HCT116 (cell line): ENCODE data around the gene THAP2. TPM values are rescaled to one million over a fixed set of nuclear protein-coding genes. Genes with fewer than 3 reads are reported as not detected.

Experiments used
- ATAC-seq: fragments of 200-7000 bp; cut with Tn5 transposase; 2 replicates; pipeline ENCODE4 v1.9.1; 2020; ENCODE audit warnings: mild to moderate bottlenecking, moderate library complexity
- BruUV-seq: library from RNA; stranded (reverse); fragments of 400-500 nt; replicated peaks from 2 replicates; lab custom pipeline; 2021; lab: Mats Ljungman, UMichigan
- CTCF ChIA-PET: fragments of 300-600 bp; sonication (Branson Sonifier 250); formaldehyde crosslinking; loops from one replicate; lab custom pipeline; 2021; ENCODE audit warnings: antibody characterized with exemption; lab: Charles Lee
- POLR2A ChIA-PET: fragments of 300-600, 350-600 bp; sonication (Branson Sonifier 250); formaldehyde crosslinking; loops from one replicate; lab custom pipeline; 2021; ENCODE audit warnings: antibody characterized with exemption; lab: Charles Lee
- RAD21 ChIA-PET, 2 experiments: fragments of 300-600 bp; sonication (Branson Sonifier 250); formaldehyde crosslinking; loops; one replicate each; lab custom pipeline; 2023; ENCODE audit warnings: low total read pairs in 2 of 2; ENCODE audit not compliant: uncharacterized antibody in 2 of 2, unreplicated experiment in 2 of 2, low non-redundant PET in 1 of 2; lab: Charles Lee
- DNase-seq: peaks from one replicate; pipeline ENCODE4 v3.0.0-alpha.2; 2010; ENCODE audit warnings: low read depth, low spot score
- H2AFZ ChIP-seq: fragments of 200-600 bp; shearing (Covaris generic), sonication (generic); 2 replicates; pipeline ENCODE4 v1.6.1; 2017; ENCODE audit warnings: low read depth, mixed run types, mixed read lengths, antibody characterized with exemption, low read length; ENCODE audit not compliant: poor library complexity, severe bottlenecking
- H3K27ac ChIP-seq: 2 replicates; pipeline ENCODE4 v1.5.1; 2012; ENCODE audit warnings: low read depth, low read length
- H3K27me3 ChIP-seq: fragments of 200-600 bp; sonication (generic); 2 replicates; pipeline ENCODE4 v1.6.1; 2016; ENCODE audit warnings: mixed run types, low read length, mixed read lengths; ENCODE audit not compliant: insufficient read depth
- H3K36me3 ChIP-seq, 2 experiments: fragments of 200-500 bp in 1 of 2; fragments of 200-600 bp in 1 of 2; sonication (Bioruptor generic) in 1 of 2; sonication (generic) in 1 of 2; 2 replicates each; pipeline versions ENCODE4 v1.5.1 to v1.6.1; 2014 to 2016; ENCODE audit warnings: low read length in 2 of 2, inconsistent platforms in 1 of 2, mixed read lengths in 1 of 2, mixed run types in 1 of 2; ENCODE audit not compliant: insufficient read depth in 2 of 2, control insufficient read depth in 1 of 2
- H3K4me1 ChIP-seq, 2 experiments: fragments of 200-600 bp in 1 of 2; sonication (generic) in 1 of 2; 2 replicates each; pipeline versions ENCODE4 v1.5.1 to v1.6.1; 2012 to 2017; ENCODE audit warnings: low read length in 2 of 2, inconsistent platforms in 1 of 2, mild to moderate bottlenecking in 1 of 2, mixed read lengths in 1 of 2, mixed run types in 1 of 2, moderate library complexity in 1 of 2; ENCODE audit not compliant: insufficient read depth in 2 of 2, control insufficient read depth in 1 of 2
- H3K4me2 ChIP-seq: fragments of 200-600 bp; sonication (generic); 2 replicates; pipeline ENCODE4 v1.6.1; 2017; ENCODE audit warnings: mixed run types, low read length, mixed read lengths
- H3K4me3 ChIP-seq, 2 experiments: fragments of 200-600 bp in 1 of 2; sonication (generic) in 1 of 2; replicated peaks in 1 of 2; 2 replicates each; pipeline ENCODE4 v1.5.1; 2011 to 2016; ENCODE audit warnings: low read length in 2 of 2, control low read depth in 1 of 2, low read depth in 1 of 2, mild to moderate bottlenecking in 1 of 2, mixed read lengths in 1 of 2, mixed run types in 1 of 2
- H3K79me2 ChIP-seq: fragments of 200-600 bp; sonication (generic); 2 replicates; pipeline ENCODE4 v1.6.1; 2017; ENCODE audit warnings: mild to moderate bottlenecking, mixed run types, low read length, moderate library complexity, mixed read lengths; ENCODE audit not compliant: insufficient read depth
- H3K9ac ChIP-seq: fragments of 200-600 bp; sonication (generic); 2 replicates; pipeline ENCODE4 v1.6.1; 2016; ENCODE audit warnings: low read length, mixed read lengths
- H3K9me2 ChIP-seq: fragments of 200-600 bp; sonication (generic), shearing (Covaris generic); 2 replicates; pipeline ENCODE4 v1.6.1; 2017; ENCODE audit warnings: mixed run types, mild to moderate bottlenecking, moderate library complexity; ENCODE audit not compliant: insufficient read depth
- H3K9me3 ChIP-seq, 2 experiments: fragments of 200-500 bp in 1 of 2; fragments of 200-600 bp in 1 of 2; sonication (Bioruptor generic) in 1 of 2; sonication (generic) in 1 of 2; 2 replicates each; pipeline ENCODE4 v1.6.1; 2014 to 2017; ENCODE audit warnings: low read length in 2 of 2, mixed read lengths in 2 of 2, inconsistent platforms in 1 of 2, low read depth in 1 of 2, mild to moderate bottlenecking in 1 of 2, mixed run types in 1 of 2, moderate library complexity in 1 of 2; ENCODE audit not compliant: control insufficient read depth in 1 of 2, insufficient read depth in 1 of 2
- H4K20me1 ChIP-seq: fragments of 200-600 bp; sonication (generic), shearing (Covaris generic); 2 replicates; pipeline ENCODE4 v1.6.1; 2017; ENCODE audit warnings: mixed run types, mild to moderate bottlenecking, moderate library complexity; ENCODE audit not compliant: insufficient read depth
- ATF3 ChIP-seq: IDR thresholded peaks from 2 replicates; pipeline ENCODE4 v1.6.1; 2012
- CBX3 ChIP-seq: IDR thresholded peaks from 2 replicates; pipeline ENCODE4 v1.6.1; 2012; ENCODE audit warnings: low read depth
- CEBPB ChIP-seq: IDR thresholded peaks from 2 replicates; pipeline ENCODE4 v1.6.1; 2012; ENCODE audit warnings: low read depth
- ELF1 ChIP-seq: IDR thresholded peaks from 2 replicates; pipeline ENCODE4 v1.6.1; 2012; ENCODE audit warnings: low read depth, borderline replicate concordance
- EZH2 ChIP-seq: fragments of 200-600 bp; sonication (generic); IDR thresholded peaks from 2 replicates; pipeline ENCODE4 v1.6.1; 2017; ENCODE audit warnings: antibody characterized with exemption, mixed run types
- EZH2phosphoT487 ChIP-seq: fragments of 200-600 bp; IDR thresholded peaks from 2 replicates; pipeline ENCODE4 v1.6.1; 2018; ENCODE audit warnings: antibody characterized with exemption, borderline replicate concordance
- FOSL1 ChIP-seq: IDR thresholded peaks from 2 replicates; pipeline ENCODE4 v1.6.1; 2012; ENCODE audit warnings: low read depth
- JUND ChIP-seq: IDR thresholded peaks from 2 replicates; pipeline ENCODE4 v1.6.1; 2012
- RAD21 ChIP-seq: IDR thresholded peaks from 2 replicates; pipeline ENCODE4 v1.6.1; 2012; ENCODE audit warnings: low read depth, mild to moderate bottlenecking
- REST ChIP-seq: IDR thresholded peaks from 2 replicates; pipeline ENCODE4 v1.6.1; 2012; ENCODE audit warnings: low read depth
- SIN3A ChIP-seq: IDR thresholded peaks from 2 replicates; pipeline ENCODE4 v1.6.1; 2012; ENCODE audit warnings: low read depth
- TCF7L2 ChIP-seq: IDR thresholded peaks from 2 replicates; pipeline ENCODE4 v1.7.0; 2011; ENCODE audit warnings: borderline replicate concordance, inconsistent platforms; ENCODE audit not compliant: insufficient read depth, insufficient read length; ENCODE audit errors: extremely low read depth
- ZFX ChIP-seq: fragments of 450-650 bp; IDR thresholded peaks from 2 replicates; pipeline ENCODE4 v1.6.1; 2017
- intact Hi-C: fragments of 100-400 bp; cut with micrococcal nuclease; formaldehyde crosslinking; loops from 2 replicates; pipeline ENCODE4 v1.10.0; 2022
- total RNA-seq: library from RNA; stranded (reverse); gene quantifications from one replicate; pipeline ENCODE4 v1.2.1, GENCODE V29; 2021; ENCODE audit not compliant: unreplicated experiment

The THAP2 gene
- total RNA-seq, 1 experiment from 2014 or later, result 3.7 TPM

GRCh38 chr12:71703206-71703605 lies 39.1 kb downstream of the THAP2 start:
- DNase-seq (no peak), ATAC-seq (no peak)
- H3K9me3 ChIP-seq, result no peaks in the 10 kb centered on the region
- TF ChIP-seq ATF3, result no peak
- no peak for TF ChIP-seq CEBPB
- TF ChIP-seq EZH2, result no peak
- no peak for TF ChIP-seq JUND
- TF ChIP-seq EZH2phosphoT487, result no peak
- no peak for TF ChIP-seq ZFX
- TF ChIP-seq ELF1, result no peak
- no peak for TF ChIP-seq REST
- no peak for TF ChIP-seq CBX3
- TF ChIP-seq RAD21, result no peak
- no peak for TF ChIP-seq SIN3A
- no peak for TF ChIP-seq TCF7L2
- TF ChIP-seq FOSL1, result no peak
- no peaks in the 10 kb centered on the region for H3K27me3 ChIP-seq
- no peak overlapping the region for H3K4me2 ChIP-seq
- intact Hi-C loops, result no loop called here
- H3K9ac ChIP-seq, result no peak overlapping the region
- peaks cover 2 to 9% of the 10 kb centered on the region in 2 experiments; a peak in 2 of 4 replicates for H3K4me1 ChIP-seq
- H3K4me3 ChIP-seq, result no peak overlapping the region
- CTCF ChIA-PET, result no interaction called here
- no peaks in the 10 kb centered on the region for H4K20me1 ChIP-seq
- POLR2A ChIA-PET, result interaction anchor here (1.1 kb wide), 1 partner anchor 17 kb away, joined by 5 read pairs; the partner anchor contains the start of gene TMEM19
- H3K36me3 ChIP-seq, result no peaks in the 10 kb centered on the region
- RAD21 ChIA-PET, result no interaction called here
- no peak overlapping the region for H3K27ac ChIP-seq
- H3K9me2 ChIP-seq, result no peaks in the 10 kb centered on the region
- no TSS peak for BruUV-seq
- H2AFZ ChIP-seq, result no peak overlapping the region
- H3K79me2 ChIP-seq, result no peaks in the 10 kb centered on the region
